Lower leg skin (tissue), 4 donors: Measurements from ENCODE around the gene LRRC23. TPM values are rescaled to one million over a fixed set of nuclear protein-coding genes. Genes with fewer than 3 reads are reported as not detected.
"Not testable (repeated sequence)": the region's sequence is repeated elsewhere in the genome, so short reads cannot be mapped to it uniquely, and the experiment has no call there.

Experiments used
- DNase-seq, 2 donors: peaks; one replicate each; pipeline ENCODE4 v3.0.0-alpha.2; 2019; ENCODE audit warnings: low spot score in 2 of 2
- H3K4me3 ChIP-seq: fragments of 200-600 bp; sonication (generic); 2 replicates; pipeline ENCODE4 v1.5.1; 2017; ENCODE audit warnings: mild to moderate bottlenecking, low read depth; ENCODE audit not compliant: poor library complexity, severe bottlenecking
- POLR2A ChIP-seq, 2 donors: fragments of 450-650 bp; IDR thresholded peaks; one replicate each; pipeline ENCODE4 v1.6.1; 2016 to 2017; ENCODE audit warnings: antibody characterized with exemption in 2 of 2, mild to moderate bottlenecking in 1 of 2, moderate library complexity in 1 of 2
- WGBS, 2 donors: methylation state at CpG; one replicate each; pipeline ENCODE4 v1.1.5; 2018; 5-methylcytosine and 5-hydroxymethylcytosine counted together
- intact Hi-C: fragments of 100-400 bp; cut with DNase I; formaldehyde crosslinking; loops from one replicate; pipeline ENCODE4 v1.15.0; 2023; ENCODE audit warnings: low total_unique reads
- total RNA-seq, 4 donors: library from RNA; depleted of rRNA; stranded (reverse); fragments of >200 nt; gene quantifications; one replicate each; pipeline ENCODE4 v1.1.0, GENCODE V29; 2016
- TF ChIP-seq, protein P1 (sequence below), 3 donors: fragments of 450-650 bp; IDR thresholded peaks; one replicate each; pipeline ENCODE4 v1.5.1; 2016; ENCODE audit warnings: antibody characterized with exemption in 3 of 3, mild to moderate bottlenecking in 3 of 3, moderate library complexity in 2 of 3

Gene LRRC23
- total RNA-seq, 4 donors from 2014 or later = 6.4 to 11.5 (median 8.2) TPM

DNA sequence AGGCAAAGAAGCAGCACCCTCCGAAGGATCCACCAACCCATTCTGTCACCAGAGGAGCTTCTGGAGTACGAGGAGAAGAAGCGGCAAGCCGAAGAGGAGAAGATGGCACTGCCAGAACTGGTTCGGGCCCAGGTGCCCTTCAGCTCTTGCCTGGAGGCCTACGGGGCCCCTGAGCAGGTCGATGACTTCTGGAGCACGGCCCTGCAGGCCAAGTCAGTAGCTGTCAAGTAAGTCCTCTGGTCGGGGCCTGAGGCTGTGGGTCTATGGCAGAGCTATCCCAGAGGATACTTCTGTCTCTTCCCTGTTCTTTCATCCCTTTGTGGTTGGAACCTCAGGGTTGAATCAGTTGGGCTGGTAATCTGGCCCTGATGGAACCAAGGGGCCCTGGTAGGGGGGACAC, 43.2 kb upstream of the LRRC23 start:
- TF ChIP-seq, protein P1, sequence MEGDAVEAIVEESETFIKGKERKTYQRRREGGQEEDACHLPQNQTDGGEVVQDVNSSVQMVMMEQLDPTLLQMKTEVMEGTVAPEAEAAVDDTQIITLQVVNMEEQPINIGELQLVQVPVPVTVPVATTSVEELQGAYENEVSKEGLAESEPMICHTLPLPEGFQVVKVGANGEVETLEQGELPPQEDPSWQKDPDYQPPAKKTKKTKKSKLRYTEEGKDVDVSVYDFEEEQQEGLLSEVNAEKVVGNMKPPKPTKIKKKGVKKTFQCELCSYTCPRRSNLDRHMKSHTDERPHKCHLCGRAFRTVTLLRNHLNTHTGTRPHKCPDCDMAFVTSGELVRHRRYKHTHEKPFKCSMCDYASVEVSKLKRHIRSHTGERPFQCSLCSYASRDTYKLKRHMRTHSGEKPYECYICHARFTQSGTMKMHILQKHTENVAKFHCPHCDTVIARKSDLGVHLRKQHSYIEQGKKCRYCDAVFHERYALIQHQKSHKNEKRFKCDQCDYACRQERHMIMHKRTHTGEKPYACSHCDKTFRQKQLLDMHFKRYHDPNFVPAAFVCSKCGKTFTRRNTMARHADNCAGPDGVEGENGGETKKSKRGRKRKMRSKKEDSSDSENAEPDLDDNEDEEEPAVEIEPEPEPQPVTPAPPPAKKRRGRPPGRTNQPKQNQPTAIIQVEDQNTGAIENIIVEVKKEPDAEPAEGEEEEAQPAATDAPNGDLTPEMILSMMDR (IDR thresholded peaks at IDR 0.05) = no peak
- no peak for TF ChIP-seq POLR2A (IDR thresholded peaks at IDR 0.05)
- DNase-seq = no peak
- intact Hi-C loops = no loop called here
- 91 to 95% methylated on average over 9 of the region's 9 CpGs for WGBS, 2 donors
- H3K4me3 ChIP-seq = no peak overlapping the region

DNA sequence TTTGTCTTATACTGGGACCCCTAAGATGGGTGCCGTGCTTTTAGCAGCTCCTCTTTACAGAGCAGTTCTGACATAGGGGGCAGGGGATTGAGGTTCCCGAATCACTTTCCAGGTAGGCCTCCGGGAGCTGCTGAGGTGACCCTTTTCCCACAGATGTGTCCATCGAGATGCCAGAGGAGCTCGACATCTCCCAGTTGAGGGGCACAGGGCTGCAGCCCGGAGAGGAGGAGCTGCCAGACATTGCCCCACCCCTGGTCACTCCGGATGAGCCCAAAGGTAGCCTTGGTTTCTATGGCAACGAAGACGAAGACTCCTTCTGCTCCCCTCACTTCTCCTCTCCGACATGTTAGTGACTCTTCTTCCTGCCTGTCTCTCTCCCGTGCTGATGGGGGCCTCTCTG, 41.6 kb upstream of the LRRC23 start:
- WGBS, 2 donors = 90 to 91% methylated on average over 11 of the region's 11 CpGs
- TF ChIP-seq, protein P1 (IDR thresholded peaks at IDR 0.05) = no peak
- no peak for TF ChIP-seq POLR2A (IDR thresholded peaks at IDR 0.05)
- intact Hi-C loops = no loop called here
- DNase-seq = no peak
- H3K4me3 ChIP-seq = no peak overlapping the region

DNA sequence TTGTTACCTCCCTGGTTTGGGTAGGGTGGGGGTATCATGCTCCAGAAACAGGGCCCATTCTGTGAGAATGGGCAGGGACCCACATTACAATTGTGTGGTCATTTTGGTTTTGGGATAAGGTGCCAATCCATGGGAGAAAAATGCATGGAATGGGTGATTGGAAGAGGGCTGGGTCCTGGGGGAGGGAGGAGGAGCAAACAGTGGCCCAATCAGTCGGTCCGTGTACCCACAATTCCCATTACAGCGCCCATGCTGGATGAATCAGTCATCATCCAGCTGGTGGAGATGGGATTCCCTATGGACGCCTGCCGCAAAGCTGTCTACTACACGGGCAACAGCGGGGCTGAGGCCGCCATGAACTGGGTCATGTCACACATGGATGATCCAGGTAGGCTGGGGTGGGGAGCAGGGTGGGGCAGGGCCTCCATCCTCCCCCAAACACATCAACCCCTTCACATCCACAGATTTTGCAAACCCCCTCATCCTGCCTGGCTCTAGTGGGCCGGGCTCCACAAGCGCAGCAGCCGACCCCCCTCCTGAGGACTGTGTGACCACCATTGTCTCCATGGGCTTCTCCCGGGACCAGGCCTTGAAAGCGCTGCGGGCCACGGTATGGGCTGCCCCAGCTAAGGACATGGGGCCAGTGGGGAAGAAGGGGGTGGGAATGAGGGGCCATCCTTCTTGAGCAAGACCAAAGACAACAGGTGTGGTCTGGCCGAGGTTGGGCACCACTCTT, 40.9 kb upstream of the LRRC23 start:
- no peak overlapping the region for H3K4me3 ChIP-seq
- 93 to 97% methylated on average over 15 to 16 of the region's 16 CpGs for WGBS, 2 donors
- DNase-seq = peak in 1 of 2 donors; percentile 83
- intact Hi-C loops = no loop called here
- TF ChIP-seq, protein P1 (IDR thresholded peaks at IDR 0.05) = no peak

DNA sequence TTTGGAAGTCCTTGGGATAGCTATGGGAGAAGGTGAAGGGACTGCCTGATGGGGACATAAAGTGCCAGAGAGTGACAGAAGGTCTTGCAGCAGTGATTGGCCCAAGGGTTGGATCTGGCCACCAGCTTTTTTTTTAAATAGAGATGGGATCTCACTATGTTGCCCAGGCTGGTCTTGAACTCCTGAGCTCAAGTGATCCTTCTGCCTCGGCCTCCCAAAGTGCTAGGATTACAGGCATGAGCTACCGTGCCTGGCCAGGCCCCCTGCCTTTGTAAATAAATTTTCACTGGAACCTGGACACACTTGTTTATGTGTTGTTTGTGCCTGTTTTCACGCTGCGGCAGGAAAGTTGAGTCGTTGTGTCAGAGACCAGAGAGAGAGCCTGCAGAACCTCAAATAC, 39.3 kb upstream of the LRRC23 start:
- H3K4me3 ChIP-seq, intact Hi-C loops, DNase-seq: not testable (repeated sequence)
- 91 to 96% methylated on average over 5 of the region's 5 CpGs for WGBS, 2 donors

DNA sequence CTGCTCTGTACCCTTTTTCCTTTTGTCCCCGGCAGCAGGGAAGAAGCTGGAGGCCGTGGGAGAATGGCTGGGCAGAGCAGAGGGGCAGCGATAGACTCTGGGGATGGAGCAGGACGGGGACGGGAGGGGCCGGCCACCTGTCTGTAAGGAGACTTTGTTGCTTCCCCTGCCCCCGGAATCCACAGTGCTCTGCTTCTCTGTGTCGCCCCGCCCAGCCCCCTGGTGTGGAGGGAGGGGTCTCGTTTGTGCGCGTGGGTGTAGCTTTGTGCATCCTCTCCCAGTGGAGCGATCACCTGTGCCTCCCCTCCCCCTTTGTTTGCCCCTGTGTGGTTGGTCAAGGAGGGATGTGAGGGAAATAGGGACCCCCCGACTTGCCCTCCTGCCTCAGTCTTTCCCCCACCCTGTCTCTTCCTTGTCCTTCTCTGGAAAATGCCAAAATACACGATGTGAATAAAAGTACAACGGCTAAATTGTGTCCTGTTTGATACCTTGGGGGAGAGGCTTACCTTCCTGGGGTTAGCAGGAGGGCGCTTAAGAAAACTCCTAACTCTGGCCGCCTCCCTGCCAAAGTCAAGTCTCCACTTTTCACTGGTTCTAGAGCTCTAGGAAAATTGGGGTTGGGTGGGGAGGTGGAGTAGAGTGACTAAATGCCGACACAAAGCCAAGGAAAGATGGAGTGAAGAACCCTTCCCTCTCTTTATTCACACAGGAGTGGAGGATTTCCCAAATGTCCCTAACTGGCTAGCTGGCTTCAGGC, 38.3 kb upstream of the LRRC23 start:
- intact Hi-C loops = no loop called here
- no peak for DNase-seq
- 67 to 72% methylated on average over 19 of the region's 19 CpGs for WGBS, 2 donors
- TF ChIP-seq, protein P1 (IDR thresholded peaks at IDR 0.05) = no peak
- TF ChIP-seq POLR2A (IDR thresholded peaks at IDR 0.05) = no peak
- no peak overlapping the region for H3K4me3 ChIP-seq

DNA sequence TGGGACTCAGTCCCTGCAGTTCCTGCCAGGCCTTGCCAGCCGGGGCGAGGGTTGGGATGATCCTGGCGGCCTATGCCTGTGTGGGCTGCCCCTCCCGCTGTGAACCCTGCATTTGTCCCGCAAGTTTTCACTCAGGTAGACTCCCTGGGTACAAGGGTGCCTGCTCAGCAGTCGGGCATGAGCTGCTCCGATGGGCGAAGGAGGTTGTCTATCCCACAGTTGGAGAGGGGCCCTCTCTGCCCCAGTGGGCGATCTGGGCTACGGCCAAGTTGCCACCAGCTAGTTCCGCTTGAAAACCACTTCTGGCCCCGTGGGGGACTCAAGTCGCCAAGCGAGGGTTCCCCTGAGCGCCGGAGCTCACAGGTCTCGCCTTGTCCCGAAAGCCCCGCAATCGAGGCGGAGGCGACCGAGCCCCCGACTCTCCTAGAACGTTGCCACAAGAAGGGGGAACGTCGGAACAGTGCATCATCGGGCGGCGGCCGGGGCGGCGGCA, 37.7 kb upstream of the LRRC23 start:
- H3K4me3 ChIP-seq = no peak overlapping the region
- DNase-seq = peak; percentile 77 to 97
- 1 to 3% methylated on average over 16 to 32 of the region's 33 CpGs for WGBS, 2 donors
- intact Hi-C loops = no loop called here
- no peak for TF ChIP-seq POLR2A (IDR thresholded peaks at IDR 0.05)
- TF ChIP-seq, protein P1 (IDR thresholded peaks at IDR 0.05) = no peak
